Duodenal mucosa (tissue), 2 donors: Measurements from ENCODE around the gene RAPGEF5.

Source experiments
- H3K27ac ChIP-seq: one replicate; pipeline ENCODE4 v1.7.0; 2013; ENCODE audit warnings: low read depth, low read length
- H3K27me3 ChIP-seq, 2 donors: one replicate each; pipeline ENCODE4 v1.7.0; 2013; ENCODE audit warnings: low read length in 2 of 2, control low read depth in 1 of 2; ENCODE audit not compliant: insufficient read depth in 2 of 2, control insufficient read depth in 1 of 2
- H3K36me3 ChIP-seq, 2 donors: one replicate each; pipeline ENCODE4 v1.7.0; 2013; ENCODE audit warnings: low read length in 2 of 2, control low read depth in 1 of 2; ENCODE audit not compliant: insufficient read depth in 2 of 2, control insufficient read depth in 1 of 2
- H3K4me1 ChIP-seq, 2 donors: one replicate each; pipeline ENCODE4 v1.7.0; 2013; ENCODE audit warnings: low read length in 2 of 2, control low read depth in 1 of 2; ENCODE audit not compliant: insufficient read depth in 2 of 2, control insufficient read depth in 1 of 2
- H3K4me3 ChIP-seq, 2 donors: one replicate each; pipeline ENCODE4 v1.7.0; 2013; ENCODE audit warnings: low read length in 2 of 2, low read depth in 1 of 2
- H3K9ac ChIP-seq, 2 donors: one replicate each; pipeline ENCODE4 v1.7.0; 2013; ENCODE audit warnings: low read length in 2 of 2, low read depth in 1 of 2
- H3K9me3 ChIP-seq, 2 donors: one replicate each; pipeline ENCODE4 v1.7.0; 2013; ENCODE audit warnings: low read length in 2 of 2, control low read depth in 1 of 2; ENCODE audit not compliant: control insufficient read depth in 1 of 2

Gene RAPGEF5

GRCh38 chr7:22275661-22276060 is 81.3 kb downstream of the RAPGEF5 start:
- Histone ChIP-seq H3K9me3 (no peaks in the 10 kb centered on the region), H3K36me3 (no peaks in the 10 kb centered on the region), H3K27ac (no peak overlapping the region), H3K27me3 (no peaks in the 10 kb centered on the region), H3K9ac (no peak overlapping the region), H3K4me1 (peaks cover 6 to 9% of the 10 kb centered on the region in 2 donors), H3K4me3 (no peak overlapping the region)

- Histone ChIP-seq H3K27ac (no peak overlapping the region), H3K4me3 (no peak overlapping the region), H3K27me3 (no peaks in the 10 kb centered on the region), H3K4me1 (peaks cover 5 to 17% of the 10 kb centered on the region in 2 donors), H3K9ac (no peak overlapping the region), H3K36me3 (no peaks in the 10 kb centered on the region), H3K9me3 (no peaks in the 10 kb centered on the region)
These were observed 85.6 kb downstream of the RAPGEF5 start for GRCh38 chr7:22271311-22271710.

DNA sequence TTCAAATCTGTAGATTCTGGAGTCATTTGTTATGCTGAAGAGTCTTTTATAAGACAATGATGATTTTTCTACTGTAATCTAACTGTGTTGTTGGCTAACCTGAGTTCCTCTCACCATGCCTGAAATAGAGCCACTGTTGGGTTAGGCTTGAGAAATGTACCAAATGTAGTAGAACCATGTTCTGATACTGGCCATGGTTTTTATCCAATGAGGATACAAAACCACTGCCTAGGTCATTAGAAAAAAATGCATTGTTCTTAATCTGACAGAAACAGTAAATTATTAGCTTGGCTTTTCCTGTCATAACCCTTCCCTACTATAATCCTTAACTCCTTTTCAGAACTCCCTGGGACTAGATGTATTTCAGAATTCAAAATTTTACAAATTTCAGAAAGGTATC is 86.6 kb downstream of the RAPGEF5 start:
- no peak overlapping the region for H3K4me3 ChIP-seq
- H3K4me1 ChIP-seq, result peaks cover 5 to 17% of the 10 kb centered on the region in 2 donors
- no peak overlapping the region for H3K9ac ChIP-seq
- no peak overlapping the region for H3K27ac ChIP-seq
- H3K27me3 ChIP-seq, result no peaks in the 10 kb centered on the region
- H3K36me3 ChIP-seq, result no peaks in the 10 kb centered on the region
- no peaks in the 10 kb centered on the region for H3K9me3 ChIP-seq

- peaks cover 5 to 17% of the 10 kb centered on the region in 2 donors for H3K4me1 ChIP-seq
- H3K9ac ChIP-seq, result no peak overlapping the region
- no peaks in the 10 kb centered on the region for H3K36me3 ChIP-seq
- H3K4me3 ChIP-seq, result peak overlapping the region in 1 of 2 donors; percentile 19
- H3K27me3 ChIP-seq, result no peaks in the 10 kb centered on the region
- no peak overlapping the region for H3K27ac ChIP-seq
- no peaks in the 10 kb centered on the region for H3K9me3 ChIP-seq
These were observed 87.0 kb downstream of the RAPGEF5 start for GRCh38 chr7:22269963-22270362.

- no peak overlapping the region for H3K9ac ChIP-seq
- H3K27ac ChIP-seq, result no peak overlapping the region
- no peaks in the 10 kb centered on the region for H3K9me3 ChIP-seq
These were observed 88.0 kb downstream of the RAPGEF5 start for GRCh38 chr7:22268884-22269421.

GRCh38 chr7:22267930-22268615 is 88.9 kb downstream of the RAPGEF5 start:
- peaks cover 5 to 17% of the 10 kb centered on the region in 2 donors for H3K4me1 ChIP-seq
- no peaks in the 10 kb centered on the region for H3K36me3 ChIP-seq
- no peak overlapping the region for H3K27ac ChIP-seq
- H3K4me3 ChIP-seq, result no peak overlapping the region
- H3K9me3 ChIP-seq, result no peaks in the 10 kb centered on the region
- no peaks in the 10 kb centered on the region for H3K27me3 ChIP-seq
- H3K9ac ChIP-seq, result no peak overlapping the region

More at GRCh38 chr7:22268884-22269421, 88.0 kb downstream of the RAPGEF5 start:
- Histone ChIP-seq H3K4me3 (peak overlapping the region in 1 of 2 donors; percentile 19), H3K4me1 (peaks cover 5 to 17% of the 10 kb centered on the region in 2 donors), H3K36me3 (no peaks in the 10 kb centered on the region), H3K27me3 (no peaks in the 10 kb centered on the region)

DNA sequence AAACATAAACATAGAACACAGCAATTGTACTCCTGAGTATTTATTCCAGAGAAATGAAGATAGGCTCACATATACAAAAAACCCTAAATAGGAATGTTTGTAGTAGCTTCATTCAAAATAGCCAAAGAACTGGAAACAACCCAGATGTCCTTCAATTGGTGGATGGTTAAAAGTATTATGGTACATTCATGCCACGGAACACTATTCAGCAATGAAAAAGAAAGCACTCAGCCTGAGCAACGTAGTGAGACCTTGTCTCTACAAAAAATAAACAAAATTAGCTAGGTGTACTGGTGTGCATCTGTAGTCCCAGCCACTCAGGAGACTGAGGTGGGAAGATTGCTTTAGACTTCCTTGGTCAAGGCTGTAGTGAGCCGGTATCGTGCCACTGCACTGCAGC is 94.4 kb downstream of the RAPGEF5 start:
- no peaks in the 10 kb centered on the region for H3K4me1 ChIP-seq
- H3K27me3 ChIP-seq, result no peaks in the 10 kb centered on the region
- no peak overlapping the region for H3K27ac ChIP-seq
- no peaks in the 10 kb centered on the region for H3K36me3 ChIP-seq
- no peak overlapping the region for H3K4me3 ChIP-seq
- H3K9ac ChIP-seq, result no peak overlapping the region
- H3K9me3 ChIP-seq, result no peaks in the 10 kb centered on the region

DNA sequence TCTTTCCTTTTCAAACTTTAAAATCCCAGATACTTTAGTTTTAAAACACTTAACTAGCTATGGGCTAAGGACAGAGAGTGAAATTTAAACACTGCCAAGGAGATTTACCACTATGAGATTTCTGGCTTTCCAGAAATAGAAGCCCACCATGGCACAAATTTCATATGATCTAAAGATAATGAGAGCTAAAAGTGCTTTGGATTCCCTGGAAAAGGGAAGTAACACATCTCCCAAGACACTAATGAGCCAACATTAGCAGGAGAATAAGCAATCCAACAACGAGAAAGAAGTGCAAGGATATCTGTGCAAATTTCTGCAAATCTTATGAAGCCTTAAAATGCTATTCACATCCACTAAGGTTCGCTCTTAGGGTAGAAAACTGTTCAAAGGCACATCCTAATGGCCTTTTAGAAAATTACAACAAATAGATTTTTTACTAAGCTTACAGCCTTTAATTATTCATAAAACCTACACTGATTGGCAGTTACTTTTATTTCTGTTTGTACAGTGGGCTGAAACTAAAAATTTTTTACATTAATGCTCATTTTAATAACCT is 100.3 kb downstream of the RAPGEF5 start:
- Histone ChIP-seq H3K9me3 (no peaks in the 10 kb centered on the region), H3K27ac (no peak overlapping the region), H3K4me3 (no peak overlapping the region), H3K27me3 (no peaks in the 10 kb centered on the region), H3K9ac (no peak overlapping the region), H3K4me1 (peaks cover 0 to 16% of the 10 kb centered on the region in 2 donors), H3K36me3 (peaks cover 0 to 4% of the 10 kb centered on the region in 2 donors)

GRCh38 chr7:22255834-22256233 is 101.1 kb downstream of the RAPGEF5 start:
- Histone ChIP-seq H3K9ac (no peak overlapping the region), H3K4me1 (peaks cover 0 to 16% of the 10 kb centered on the region in 2 donors), H3K36me3 (peaks cover 0 to 4% of the 10 kb centered on the region in 2 donors), H3K4me3 (no peak overlapping the region), H3K9me3 (no peaks in the 10 kb centered on the region), H3K27me3 (no peaks in the 10 kb centered on the region), H3K27ac (no peak overlapping the region)

- Histone ChIP-seq H3K27me3 (no peaks in the 10 kb centered on the region), H3K4me1 (peaks cover 0 to 16% of the 10 kb centered on the region in 2 donors), H3K27ac (no peak overlapping the region), H3K9me3 (no peaks in the 10 kb centered on the region), H3K36me3 (peaks cover 0 to 4% of the 10 kb centered on the region in 2 donors), H3K4me3 (no peak overlapping the region), H3K9ac (no peak overlapping the region)
These were observed 101.6 kb downstream of the RAPGEF5 start for GRCh38 chr7:22255342-22255741.
